Keratinocyte (primary cell): ENCODE measurements around the gene ARID5B. TPM values are rescaled to one million over a fixed set of nuclear protein-coding genes. Genes with fewer than 3 reads are reported as not detected.

Experiments used
- DNase-seq: peaks from one replicate; pipeline ENCODE4 v3.0.0-alpha.2; 2011; ENCODE audit warnings: low read depth, missing footprints, low spot score
- FAIRE-seq: peaks from 2 replicates; lab custom pipeline; 2011; peaks lifted over from hg19 to GRCh38; lab: Jason Lieb, UNC
- H2AFZ ChIP-seq: 2 replicates; pipeline ENCODE4 v1.6.0; 2012; ENCODE audit warnings: low read length, control low read depth, inconsistent platforms; ENCODE audit not compliant: control insufficient read depth
- H3K27ac ChIP-seq: 2 replicates; pipeline ENCODE4 v1.5.1; 2011; ENCODE audit warnings: low read length; ENCODE audit not compliant: control insufficient read depth, insufficient read depth
- H3K27me3 ChIP-seq: 3 replicates; pipeline ENCODE4 v1.6.0; 2011; ENCODE audit warnings: low read length; ENCODE audit not compliant: control insufficient read depth, insufficient read depth; ENCODE audit errors: extremely low read depth
- H3K36me3 ChIP-seq, 2 experiments: 2 replicates in 1 of 2; 3 replicates in 1 of 2; pipeline ENCODE4 v1.5.1; 2011; ENCODE audit warnings: low read length in 2 of 2, mild to moderate bottlenecking in 1 of 2; ENCODE audit not compliant: control insufficient read depth in 2 of 2, insufficient read depth in 2 of 2; ENCODE audit errors: extremely low read depth in 1 of 2
- H3K4me1 ChIP-seq: 3 replicates; pipeline ENCODE4 v1.5.1; 2011; ENCODE audit warnings: low read length; ENCODE audit not compliant: control insufficient read depth, insufficient read depth; ENCODE audit errors: extremely low read depth
- H3K4me2 ChIP-seq: 3 replicates; pipeline ENCODE4 v1.6.0; 2011; ENCODE audit warnings: low read depth, low read length; ENCODE audit not compliant: control insufficient read depth, insufficient read depth; ENCODE audit errors: extremely low read depth
- H3K4me3 ChIP-seq, 3 experiments: fragments of 200-600 bp in 1 of 3; sonication (generic) in 1 of 3; 2 replicates in 2 of 3; 3 replicates in 1 of 3; pipeline ENCODE4 v1.5.1; 2011 to 2016; ENCODE audit warnings: low read length in 3 of 3, mild to moderate bottlenecking in 3 of 3, control low read depth in 2 of 3, inconsistent platforms in 1 of 3, low read depth in 1 of 3, mixed read lengths in 1 of 3, mixed run types in 1 of 3, moderate library complexity in 1 of 3; ENCODE audit not compliant: control insufficient read depth in 2 of 3, insufficient read depth in 2 of 3; ENCODE audit errors: extremely low read depth in 1 of 3
- H3K79me2 ChIP-seq: 2 replicates; pipeline ENCODE4 v1.6.0; 2012; ENCODE audit warnings: low read length; ENCODE audit not compliant: control insufficient read depth, insufficient read depth
- H3K9ac ChIP-seq: 3 replicates; pipeline ENCODE4 v1.6.0; 2011; ENCODE audit warnings: low read length; ENCODE audit not compliant: control insufficient read depth, insufficient read depth; ENCODE audit errors: extremely low read depth
- H3K9me1 ChIP-seq: 3 replicates; pipeline ENCODE4 v1.6.0; 2011; ENCODE audit warnings: low read length; ENCODE audit not compliant: control insufficient read depth, insufficient read depth; ENCODE audit errors: extremely low read depth
- H3K9me3 ChIP-seq: 2 replicates; pipeline ENCODE4 v1.5.1; 2012; ENCODE audit warnings: low read depth, low read length; ENCODE audit not compliant: control insufficient read depth
- H4K20me1 ChIP-seq: 3 replicates; pipeline ENCODE4 v1.6.0; 2011; ENCODE audit warnings: low read length; ENCODE audit not compliant: control insufficient read depth, insufficient read depth; ENCODE audit errors: extremely low read depth
- CTCF ChIP-seq, 3 experiments: IDR thresholded peaks in 1 of 3; conservative IDR thresholded peaks in 1 of 3; optimal IDR thresholded peaks in 1 of 3; 2 replicates in 2 of 3; 3 replicates in 1 of 3; pipeline versions ENCODE3 to v1.5.1; 2011; ENCODE audit warnings: low read length in 3 of 3, mild to moderate bottlenecking in 3 of 3, moderate library complexity in 2 of 3, control low read depth in 1 of 3, inconsistent platforms in 1 of 3; ENCODE audit not compliant: insufficient read depth in 2 of 3; ENCODE audit errors: extremely low read depth in 1 of 3
- EZH2 ChIP-seq: IDR thresholded peaks from one replicate; pipeline ENCODE4 v1.6.1; 2012; ENCODE audit warnings: inconsistent platforms, mild to moderate bottlenecking, low read length, moderate library complexity
- dilution Hi-C: fragments of 300-500 bp; cut with MboI; formaldehyde crosslinking; loops from one replicate; pipeline ENCODE4 v1.7.0; 2020; ENCODE audit warnings: low sequenced_read_pairs; ENCODE audit not compliant: extremely low pct_ligation_motif_present
- polyA plus RNA-seq, 5 experiments: library from polyadenylated mRNA; depleted of rRNA in 3 of 5; stranded (reverse) in 3 of 5; stranded (forward) in 1 of 5; unstranded in 1 of 5; fragments of >200 nt; gene quantifications; 1 replicate in 1 of 5; 2 replicates in 3 of 5; 3 replicates in 1 of 5; pipeline versions ENCODE4 v1.2.1 to v1.2.3, GENCODE V29; 2011 to 2012; ENCODE audit warnings: missing spikeins in 2 of 5, low read depth in 1 of 5, low replicate concordance in 1 of 5

The ARID5B gene
- polyA plus RNA-seq, 1 donor (not counting 4 experiments of a cell fraction or from before 2014, with no cell fraction given), result 7.0 TPM

GRCh38 chr10:61990761-61991135 is 89.2 kb downstream of the ARID5B start:
- no peaks in the 10 kb centered on the region for H4K20me1 ChIP-seq
- H3K9ac ChIP-seq, result no peak overlapping the region
- peaks cover 5% of the 10 kb centered on the region for H3K79me2 ChIP-seq
- H3K9me3 ChIP-seq, result no peaks in the 10 kb centered on the region
- no peak overlapping the region for H3K4me3 ChIP-seq
- no peak overlapping the region for H3K4me2 ChIP-seq
- H3K36me3 ChIP-seq, result no peaks in the 10 kb centered on the region
- H3K27ac ChIP-seq, result no peak overlapping the region
- DNase-seq (no peak), FAIRE-seq (no peak)
- peaks cover 29% of the 10 kb centered on the region for H3K4me1 ChIP-seq
- no peaks in the 10 kb centered on the region for H3K27me3 ChIP-seq
- H3K9me1 ChIP-seq, result no peaks in the 10 kb centered on the region
- dilution Hi-C loops, result no loop called here
- H2AFZ ChIP-seq, result no peak overlapping the region
- no peak for TF ChIP-seq CTCF (optimal IDR thresholded peaks at IDR 0.05 in 1 of 3, IDR thresholded peaks at IDR 0.05 in 1 of 3, conservative IDR thresholded peaks at IDR 0.05 in 1 of 3; ENCODE audit: extremely low read depth in 1 of 3, insufficient read depth in 2 of 3, low read length in 3 of 3)
- no peak for TF ChIP-seq EZH2

GRCh38 chr10:61991166-61991565 is 89.7 kb downstream of the ARID5B start:
- Histone ChIP-seq H3K4me3 (no peak overlapping the region), H3K27me3 (no peaks in the 10 kb centered on the region), H3K36me3 (no peaks in the 10 kb centered on the region), H3K9ac (no peak overlapping the region), H3K27ac (no peak overlapping the region), H3K4me2 (no peak overlapping the region), H3K9me3 (no peaks in the 10 kb centered on the region), H3K9me1 (no peaks in the 10 kb centered on the region), H3K4me1 (peaks cover 29% of the 10 kb centered on the region), H3K79me2 (peaks cover 5% of the 10 kb centered on the region), H2AFZ (no peak overlapping the region), H4K20me1 (no peaks in the 10 kb centered on the region)
- DNase-seq (no peak), FAIRE-seq (no peak)
- dilution Hi-C loops, result no loop called here
- TF ChIP-seq CTCF (optimal IDR thresholded peaks at IDR 0.05 in 1 of 3, IDR thresholded peaks at IDR 0.05 in 1 of 3, conservative IDR thresholded peaks at IDR 0.05 in 1 of 3; ENCODE audit: extremely low read depth in 1 of 3, insufficient read depth in 2 of 3, low read length in 3 of 3) (no peak), EZH2 (no peak)
